Uterus (tissue), 2 donors: ENCODE data around the gene NECTIN4.

Source experiments
- POLR2A ChIP-seq, 2 donors: fragments of 450-650 bp; IDR thresholded peaks; one replicate each; pipeline ENCODE4 v1.6.1; 2016; ENCODE audit warnings: antibody characterized with exemption in 2 of 2, mild to moderate bottlenecking in 1 of 2, moderate library complexity in 1 of 2
- TF ChIP-seq, protein P1 (sequence below), 4 experiments: fragments of 200-600 bp in 2 of 4; fragments of 450-650 bp in 2 of 4; sonication (generic) in 2 of 4; IDR thresholded peaks; one replicate each; pipeline ENCODE4 v1.5.1; 2016 to 2019; ENCODE audit warnings: antibody characterized with exemption in 4 of 4, mild to moderate bottlenecking in 2 of 4, moderate library complexity in 1 of 4

DNA sequence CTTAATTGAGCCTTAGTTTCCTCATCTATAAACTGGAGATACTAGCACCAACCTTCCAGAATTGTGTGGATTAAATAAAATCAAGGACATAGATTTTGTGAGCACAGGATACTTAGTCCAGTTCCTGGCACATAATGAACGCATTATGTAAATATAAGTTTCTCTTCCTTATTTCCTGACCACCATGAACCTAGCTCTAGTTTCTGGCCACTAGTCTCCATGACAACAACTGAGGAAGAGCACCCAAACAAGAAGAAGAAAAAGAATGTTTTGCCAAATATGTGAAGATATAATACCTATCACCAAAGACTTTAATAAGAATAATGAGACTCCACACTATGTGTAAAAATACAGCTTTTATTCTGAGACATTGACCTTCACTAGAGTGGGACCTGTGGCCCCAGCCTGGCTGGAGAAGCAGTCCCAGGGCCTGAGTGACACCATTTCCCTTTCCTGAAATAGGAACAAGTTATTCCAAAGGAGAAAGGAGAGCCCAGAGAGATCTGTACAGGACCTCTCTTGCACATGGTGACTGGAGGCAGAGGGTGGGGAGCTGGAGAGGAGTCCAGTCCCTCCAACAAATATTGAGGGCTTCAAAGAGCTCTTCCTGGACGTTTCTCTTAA is 42.6 kb downstream of the NECTIN4 start:
- TF ChIP-seq, protein P1, sequence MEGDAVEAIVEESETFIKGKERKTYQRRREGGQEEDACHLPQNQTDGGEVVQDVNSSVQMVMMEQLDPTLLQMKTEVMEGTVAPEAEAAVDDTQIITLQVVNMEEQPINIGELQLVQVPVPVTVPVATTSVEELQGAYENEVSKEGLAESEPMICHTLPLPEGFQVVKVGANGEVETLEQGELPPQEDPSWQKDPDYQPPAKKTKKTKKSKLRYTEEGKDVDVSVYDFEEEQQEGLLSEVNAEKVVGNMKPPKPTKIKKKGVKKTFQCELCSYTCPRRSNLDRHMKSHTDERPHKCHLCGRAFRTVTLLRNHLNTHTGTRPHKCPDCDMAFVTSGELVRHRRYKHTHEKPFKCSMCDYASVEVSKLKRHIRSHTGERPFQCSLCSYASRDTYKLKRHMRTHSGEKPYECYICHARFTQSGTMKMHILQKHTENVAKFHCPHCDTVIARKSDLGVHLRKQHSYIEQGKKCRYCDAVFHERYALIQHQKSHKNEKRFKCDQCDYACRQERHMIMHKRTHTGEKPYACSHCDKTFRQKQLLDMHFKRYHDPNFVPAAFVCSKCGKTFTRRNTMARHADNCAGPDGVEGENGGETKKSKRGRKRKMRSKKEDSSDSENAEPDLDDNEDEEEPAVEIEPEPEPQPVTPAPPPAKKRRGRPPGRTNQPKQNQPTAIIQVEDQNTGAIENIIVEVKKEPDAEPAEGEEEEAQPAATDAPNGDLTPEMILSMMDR (IDR thresholded peaks at IDR 0.05), result no peak
- TF ChIP-seq POLR2A (IDR thresholded peaks at IDR 0.05), result no peak
